Ovary (tissue), 9 donors: ENCODE results near the gene TRPC6. TPM values are rescaled to one million over a fixed set of nuclear protein-coding genes. Genes with fewer than 3 reads are reported as not detected.

Source experiments
- DNase-seq, 5 donors: peaks; one replicate each; pipeline ENCODE4 v3.0.0-alpha.2; 2019 to 2020
- H3K27ac ChIP-seq, 2 donors: fragments of 200-600 bp; one replicate each; pipeline versions ENCODE4 v1.5.1 to v1.8.0; 2019 to 2022
- H3K27me3 ChIP-seq: fragments of 200-600 bp; one replicate; pipeline ENCODE4 v1.8.0; 2022
- H3K36me3 ChIP-seq: fragments of 200-600 bp; sonication (generic); one replicate; pipeline ENCODE4 v1.5.1; 2019
- H3K4me1 ChIP-seq: one replicate; pipeline ENCODE4 v1.8.1; 2013; ENCODE audit warnings: mild to moderate bottlenecking, moderate library complexity; ENCODE audit not compliant: insufficient read depth
- H3K4me3 ChIP-seq: fragments of 200-600 bp; sonication (generic); one replicate; pipeline ENCODE4 v1.5.1; 2017
- H3K9me3 ChIP-seq, 2 donors: fragments of 200-600 bp in 1 of 2; sonication (generic) in 1 of 2; one replicate each; pipeline versions ENCODE4 v1.5.1 to v1.8.1; 2013 to 2019; ENCODE audit warnings: mild to moderate bottlenecking in 1 of 2, moderate library complexity in 1 of 2
- EP300 ChIP-seq: sonication (generic); formaldehyde crosslinking; IDR thresholded peaks from one replicate; pipeline ENCODE4 v1.6.1; 2017; ENCODE audit warnings: antibody characterized with exemption
- POLR2A ChIP-seq: fragments of 450-650 bp; IDR thresholded peaks from one replicate; pipeline ENCODE4 v1.6.1; 2017; ENCODE audit warnings: antibody characterized with exemption, mild to moderate bottlenecking, moderate library complexity
- WGBS, 3 donors: extraction: QIAGEN DNeasy Blood & Tissue Kit in 1 of 3; methylation state at CpG; one replicate each; pipeline versions ENCODE4 v1.1.5 to v1.1.7; 2013 to 2017; 5-methylcytosine and 5-hydroxymethylcytosine counted together
- intact Hi-C, 4 donors: fragments of 100-400 bp; cut with DNase I; formaldehyde crosslinking; loops; one replicate each; pipeline versions ENCODE4 v1.11.0 to v1.15.1; 2022 to 2023
- microRNA-seq, 3 donors: library from miRNA; unstranded; fragments of <30 nt; microRNA quantifications; one replicate each; pipeline versions ENCODE4 to v1.2.0, GENCODE V29; 2019 to 2020
- polyA plus RNA-seq, 2 donors: library from polyadenylated mRNA; stranded (reverse); fragments of 200-250 nt in 1 of 2; fragments of 350-450 nt in 1 of 2; fragmentation: Illumina TruSeq in 1 of 2; extraction: RNeasy Lipid Tissue Mini Kit (QIAGEN cat#74804) in 1 of 2; gene quantifications; one replicate each; pipeline ENCODE4 v1.2.3, GENCODE V29; 2013 to 2014
- small RNA-seq: library from RNA; depleted of rRNA; stranded (forward); fragments of <200 nt; gene quantifications from one replicate; pipeline ENCODE3, GENCODE V24; 2016
- total RNA-seq, 7 donors: library from RNA; depleted of rRNA in 2 of 7; stranded (reverse); fragments of >200 nt in 2 of 7; fragmentation: NEBNext Ultra II Directional in 3 of 7; extraction: Animal tissue kit (Norgen Biotek cat#: 25700) in 3 of 7; gene quantifications; one replicate each; pipeline versions ENCODE4 v1.1.0 to v1.2.4, GENCODE V29; 2016 to 2023
- TF ChIP-seq, protein P1 (sequence below), 3 donors: fragments of 450-650 bp in 2 of 3; fragments of 200-600 bp in 1 of 3; IDR thresholded peaks; one replicate each; pipeline versions ENCODE4 v1.5.1 to v1.8.0; 2016 to 2022; ENCODE audit warnings: antibody characterized with exemption in 3 of 3, mild to moderate bottlenecking in 1 of 3
- donor health status: DM: no; HTN: no; CAD: no; lungs with moderate emphysema.
- donor health status: DM: no; HTN: no; CAD: no.
- donor health status: Bipolar disorder and iron deficiency.
- donor health status: DM: yes; HTN: yes; CAD: no.
- donor health status: DM: no; HTN: no; CAD: no.
- donor health status: DM: yes; HTN: yes; CAD: no.

TRPC6 gene
- total and polyA plus RNA-seq, 9 donors: 0.71 to 10.3 (median 2.4) TPM

DNA sequence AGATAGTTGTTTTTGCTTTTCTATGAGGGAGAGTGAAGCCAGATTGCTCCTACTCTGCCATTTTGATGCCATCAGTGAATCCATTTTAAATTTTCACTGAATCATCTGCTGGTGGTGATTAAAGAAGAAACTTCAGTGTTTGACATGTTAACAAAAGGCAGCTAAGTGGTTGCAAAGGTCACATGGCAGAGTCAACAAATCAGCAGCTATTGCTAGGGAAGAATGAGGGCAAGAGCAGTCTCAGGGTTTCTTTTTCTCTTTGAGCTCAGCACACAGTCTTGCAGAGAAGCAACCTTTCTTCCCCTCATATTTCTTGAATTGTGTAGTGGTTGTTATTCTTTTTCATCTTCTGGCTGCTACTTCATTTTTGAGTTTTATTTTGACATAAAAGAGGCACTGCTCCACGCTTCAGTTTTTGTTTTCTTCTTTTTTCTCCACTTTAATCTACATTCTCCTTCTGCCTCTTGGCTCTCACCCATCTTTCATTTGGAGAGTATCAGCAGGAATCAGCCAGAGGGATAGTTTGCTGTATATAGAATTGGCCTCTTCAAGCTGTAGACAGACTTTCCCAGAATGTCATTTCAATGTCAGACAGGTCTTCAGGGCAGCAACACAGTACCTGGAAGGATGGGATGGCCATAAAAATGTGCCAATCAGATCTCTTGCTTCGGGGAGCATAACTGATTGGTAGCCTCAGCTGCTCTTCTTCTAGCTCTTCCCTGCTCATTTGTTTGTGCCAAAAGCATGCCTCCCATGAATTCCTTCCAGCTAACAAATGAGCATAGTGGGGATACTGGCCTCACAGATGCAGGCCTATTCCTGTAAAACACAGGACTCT, 153.9 kb downstream of the TRPC6 start:
- intact Hi-C loops: loop anchor here in 1 of 4 donors (10.0 kb wide), 1 partner anchor 455 kb away; no protein-coding TSS in a partner anchor
- H3K27ac ChIP-seq: peak overlapping the region in 1 of 2 donors; percentile 62
- no peak overlapping the region for H3K4me3 ChIP-seq
- WGBS, 3 donors: 8 to 16% (median 12%) methylated on average over 2 of the region's 2 CpGs
- peaks cover 0 to 4% of the 10 kb centered on the region in 2 donors for H3K9me3 ChIP-seq
- DNase-seq: peak in 2 of 5 donors; percentile 20 to 37
- H3K4me1 ChIP-seq: peaks cover 16% of the 10 kb centered on the region
- TF ChIP-seq EP300 (no peak), POLR2A (no peak)
- TF ChIP-seq, protein P1, sequence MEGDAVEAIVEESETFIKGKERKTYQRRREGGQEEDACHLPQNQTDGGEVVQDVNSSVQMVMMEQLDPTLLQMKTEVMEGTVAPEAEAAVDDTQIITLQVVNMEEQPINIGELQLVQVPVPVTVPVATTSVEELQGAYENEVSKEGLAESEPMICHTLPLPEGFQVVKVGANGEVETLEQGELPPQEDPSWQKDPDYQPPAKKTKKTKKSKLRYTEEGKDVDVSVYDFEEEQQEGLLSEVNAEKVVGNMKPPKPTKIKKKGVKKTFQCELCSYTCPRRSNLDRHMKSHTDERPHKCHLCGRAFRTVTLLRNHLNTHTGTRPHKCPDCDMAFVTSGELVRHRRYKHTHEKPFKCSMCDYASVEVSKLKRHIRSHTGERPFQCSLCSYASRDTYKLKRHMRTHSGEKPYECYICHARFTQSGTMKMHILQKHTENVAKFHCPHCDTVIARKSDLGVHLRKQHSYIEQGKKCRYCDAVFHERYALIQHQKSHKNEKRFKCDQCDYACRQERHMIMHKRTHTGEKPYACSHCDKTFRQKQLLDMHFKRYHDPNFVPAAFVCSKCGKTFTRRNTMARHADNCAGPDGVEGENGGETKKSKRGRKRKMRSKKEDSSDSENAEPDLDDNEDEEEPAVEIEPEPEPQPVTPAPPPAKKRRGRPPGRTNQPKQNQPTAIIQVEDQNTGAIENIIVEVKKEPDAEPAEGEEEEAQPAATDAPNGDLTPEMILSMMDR (IDR thresholded peaks at IDR 0.05): no peak
- no peaks in the 10 kb centered on the region for H3K36me3 ChIP-seq
- no peaks in the 10 kb centered on the region for H3K27me3 ChIP-seq

DNA sequence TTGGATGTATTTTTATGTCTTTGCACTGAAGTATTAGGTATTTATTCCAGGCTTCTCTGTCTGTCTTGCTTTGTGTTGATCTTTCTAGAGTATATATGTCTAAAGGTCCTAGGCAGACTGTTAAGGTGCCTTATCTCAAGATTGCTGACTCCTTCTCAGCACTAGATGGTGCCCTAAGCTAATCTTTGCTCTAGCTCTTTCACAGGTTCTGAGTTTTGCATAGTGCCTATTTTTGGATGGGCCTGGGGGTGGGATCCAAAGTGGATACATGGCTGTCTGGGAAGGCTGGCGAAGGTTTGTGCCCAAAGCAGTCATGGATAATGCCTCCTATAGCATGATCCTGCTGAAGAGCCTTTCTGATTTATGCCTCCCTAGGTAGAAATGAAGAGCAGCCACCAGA, 154.9 kb downstream of the TRPC6 start:
- H3K27me3 ChIP-seq: no peaks in the 10 kb centered on the region
- no peak for TF ChIP-seq EP300
- TF ChIP-seq, protein P1 (IDR thresholded peaks at IDR 0.05): no peak
- no peak for TF ChIP-seq POLR2A
- H3K36me3 ChIP-seq: no peaks in the 10 kb centered on the region
- no peaks in the 10 kb centered on the region for H3K9me3 ChIP-seq
- H3K27ac ChIP-seq: peak overlapping the region in 1 of 2 donors; percentile 62
- H3K4me1 ChIP-seq: peaks cover 16% of the 10 kb centered on the region
- WGBS, 3 donors: 92 to 100% (median 93%) methylated on average over 1 of the region's 1 CpG
- H3K4me3 ChIP-seq: no peak overlapping the region
- intact Hi-C loops: no loop called here
- no peak for DNase-seq

DNA sequence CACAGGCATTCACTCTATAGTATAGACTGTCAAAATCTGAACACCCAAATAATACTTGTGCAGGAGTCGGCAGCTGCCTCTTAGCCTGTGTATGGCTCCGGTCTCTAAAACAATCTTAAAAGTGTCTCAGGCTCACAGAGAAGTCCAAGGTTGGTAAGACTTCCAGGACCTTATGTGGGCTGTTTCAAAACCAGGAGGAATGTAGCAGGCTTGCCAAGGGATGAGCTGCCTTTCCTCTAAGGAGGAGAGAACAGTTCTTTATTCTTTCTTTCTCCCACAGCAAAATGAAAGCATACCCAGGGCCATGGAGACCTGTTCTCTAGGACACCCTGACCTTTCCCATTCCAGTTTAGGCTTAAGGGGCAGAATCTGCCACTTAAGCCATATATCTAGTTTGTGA, 176.5 kb downstream of the TRPC6 start:
- DNase-seq: peak in 4 of 5 donors; percentile 21 to 36 (median 24)
- 3 to 13% (median 5%) methylated on average over 2 of the region's 2 CpGs for WGBS, 3 donors
- Histone ChIP-seq H3K4me3 (no peak overlapping the region), H3K36me3 (no peaks in the 10 kb centered on the region), H3K9me3 (no peaks in the 10 kb centered on the region), H3K27me3 (no peaks in the 10 kb centered on the region), H3K4me1 (peaks cover 2% of the 10 kb centered on the region), H3K27ac (no peak overlapping the region)
- TF ChIP-seq POLR2A (no peak), EP300 (no peak)
- TF ChIP-seq, protein P1 (IDR thresholded peaks at IDR 0.05): no peak
- intact Hi-C loops: no loop called here

Small RNAs within 50 kb of the gene (microRNA-seq; reads per million reads assigned to microRNA genes)
- 0 reads per million in 3 donors for gene MIR3920

Small RNAs within 50 kb of the gene (small RNA-seq; reads per million reads assigned to genes)
- gene MIR3920: not detected
